Lung microvascular endothelial cell (primary cell): ENCODE data around the gene F12. TPM values are rescaled to one million over a fixed set of nuclear protein-coding genes. Genes with fewer than 3 reads are reported as not detected.
"Not testable (repeated sequence)": the region's sequence is repeated elsewhere in the genome, so short reads cannot be mapped to it uniquely, and the experiment has no call there.

ENCODE experiments used
- DNase-seq, 2 donors: peaks; one replicate each; pipeline versions ENCODE4 v3.0.0 to v3.0.0-alpha.2; 2010; ENCODE audit warnings: low read depth in 2 of 2
- total RNA-seq: library from RNA; depleted of rRNA; stranded (reverse); fragments of >200 nt; gene quantifications from 2 replicates; pipeline ENCODE4 v1.2.1, GENCODE V29; 2014

F12 gene
- total RNA-seq, 1 donor from 2014 or later, result 0.40 TPM

GRCh38 chr5:177432839-177433657 is 23.7 kb upstream of the F12 start:
- DNase-seq, result no peak

GRCh38 chr5:177432143-177432838 is 22.9 kb upstream of the F12 start:
- DNase-seq, result no peak

GRCh38 chr5:177431317-177432142 is 22.2 kb upstream of the F12 start:
- peak in 1 of 2 donors; percentile 55 for DNase-seq

GRCh38 chr5:177430972-177431316 is 21.6 kb upstream of the F12 start:
- no peak for DNase-seq

- no peak for DNase-seq
These were observed 21.0 kb upstream of the F12 start for GRCh38 chr5:177430140-177430951.

GRCh38 chr5:177429248-177430040 is 20.1 kb upstream of the F12 start:
- no peak for DNase-seq

- no peak for DNase-seq
These were observed 19.3 kb upstream of the F12 start for GRCh38 chr5:177428574-177429217.

- DNase-seq, result no peak
These were observed 18.7 kb upstream of the F12 start for GRCh38 chr5:177427919-177428573.

GRCh38 chr5:177427211-177427822 is 18.0 kb upstream of the F12 start:
- DNase-seq, result peak in 1 of 2 donors; percentile 19

GRCh38 chr5:177426566-177427210 is 17.3 kb upstream of the F12 start, which contains the start of gene GRK6:
Gene GRK6 (plus strand): TSS chr5:177426676. CDS start chr5:177426846, 170 bp downstream.
- no peak for DNase-seq

- peak; percentile 100 for DNase-seq
These were observed 16.6 kb upstream of the F12 start for GRCh38 chr5:177425801-177426565.

GRCh38 chr5:177425196-177425800 is 15.9 kb upstream of the F12 start:
- no peak for DNase-seq

GRCh38 chr5:177423671-177424070 is 14.3 kb upstream of the F12 start:
- no peak for DNase-seq

GRCh38 chr5:177421062-177421798 is 11.9 kb upstream of the F12 start:
- DNase-seq, result no peak

- DNase-seq, result not testable (repeated sequence)
These were observed 11.1 kb upstream of the F12 start for GRCh38 chr5:177420472-177420871.

- DNase-seq, result no peak
These were observed 9.7 kb upstream of the F12 start for GRCh38 chr5:177419046-177419445.
